Gastroesophageal sphincter (tissue), 4 donors: ENCODE measurements around the gene C2orf66. TPM values are rescaled to one million over a fixed set of nuclear protein-coding genes. Genes with fewer than 3 reads are reported as not detected.

Experiments
- ATAC-seq: fragments of 150-250 bp; one replicate; pipeline ENCODE4 v1.9.1; 2016; ENCODE audit warnings: mild to moderate bottlenecking, moderate library complexity
- H3K27ac ChIP-seq, 4 donors: fragments of 200-600 bp; sonication (generic) in 3 of 4; 1 replicate in 3 of 4; 2 replicates in 1 of 4; pipeline ENCODE4 v1.5.1; 2016 to 2019
- H3K27me3 ChIP-seq: fragments of 200-600 bp; sonication (generic); one replicate; pipeline ENCODE4 v1.5.1; 2019
- H3K36me3 ChIP-seq, 2 donors: fragments of 200-600 bp; sonication (generic); one replicate each; pipeline ENCODE4 v1.5.1; 2019; ENCODE audit warnings: control low read depth in 1 of 2
- H3K4me1 ChIP-seq, 3 donors: fragments of 200-600 bp; sonication (generic); 1 replicate in 2 of 3; 2 replicates in 1 of 3; pipeline ENCODE4 v1.5.1; 2016 to 2019; ENCODE audit warnings: control low read depth in 2 of 3
- H3K4me3 ChIP-seq, 2 donors: fragments of 200-600 bp; sonication (generic); one replicate each; pipeline ENCODE4 v1.5.1; 2019; ENCODE audit warnings: mild to moderate bottlenecking in 1 of 2, moderate library complexity in 1 of 2
- H3K9me3 ChIP-seq, 3 donors: fragments of 200-600 bp; sonication (generic); one replicate each; pipeline ENCODE4 v1.5.1; 2017 to 2019; ENCODE audit warnings: control low read depth in 2 of 3
- CTCF ChIP-seq, 4 experiments: fragments of 200-600 bp in 2 of 4; fragments of 450-650 bp in 2 of 4; sonication (generic) in 1 of 4; IDR thresholded peaks; one replicate each; pipeline ENCODE4 v1.5.1; 2017 to 2019; ENCODE audit warnings: antibody characterized with exemption in 4 of 4, mild to moderate bottlenecking in 2 of 4, moderate library complexity in 2 of 4
- EP300 ChIP-seq: sonication (generic); formaldehyde crosslinking; IDR thresholded peaks from one replicate; pipeline ENCODE4 v1.6.1; 2017; ENCODE audit warnings: antibody characterized with exemption, mild to moderate bottlenecking
- POLR2A ChIP-seq, 2 donors: fragments of 450-650 bp; IDR thresholded peaks; one replicate each; pipeline ENCODE4 v1.6.1; 2017; ENCODE audit warnings: antibody characterized with exemption in 2 of 2, mild to moderate bottlenecking in 2 of 2, moderate library complexity in 1 of 2
- POLR2AphosphoS5 ChIP-seq: sonication (generic); formaldehyde crosslinking; IDR thresholded peaks from one replicate; pipeline ENCODE4 v1.6.1; 2017; ENCODE audit warnings: antibody characterized with exemption
- WGBS, 2 donors: methylation state at CpG; one replicate each; pipeline ENCODE4 v1.1.5; 2018; ENCODE audit warnings: low coverage in 1 of 2; 5-methylcytosine and 5-hydroxymethylcytosine counted together
- total RNA-seq, 4 donors: library from RNA; depleted of rRNA; stranded (reverse); fragments of >200 nt; gene quantifications; one replicate each; pipeline ENCODE4 v1.1.0, GENCODE V29; 2016

Gene C2orf66
- total RNA-seq, 4 donors from 2014 or later = 0.13 TPM; not detected in 3

GRCh38 chr2:196846295-196846694 is 37.1 kb upstream of the C2orf66 start:
- Histone ChIP-seq H3K4me1 (no peaks in the 10 kb centered on the region), H3K27me3 (no peaks in the 10 kb centered on the region), H3K4me3 (no peak overlapping the region), H3K36me3 (peaks cover 0 to 41% of the 10 kb centered on the region in 2 donors), H3K9me3 (no peaks in the 10 kb centered on the region), H3K27ac (no peak overlapping the region)
- TF ChIP-seq EP300 = no peak
- no peak for TF ChIP-seq CTCF (IDR thresholded peaks at IDR 0.05)
- TF ChIP-seq POLR2A (IDR thresholded peaks at IDR 0.05) = no peak
- ATAC-seq = no peak

GRCh38 chr2:196845371-196845770 is 36.2 kb upstream of the C2orf66 start:
- no peak overlapping the region for H3K4me3 ChIP-seq
- no peak for ATAC-seq
- H3K36me3 ChIP-seq = peaks cover 0 to 50% of the 10 kb centered on the region in 2 donors
- 81 to 95% methylated on average over 2 to 3 of the region's 3 CpGs for WGBS, 2 donors
- H3K27me3 ChIP-seq = no peaks in the 10 kb centered on the region
- no peak overlapping the region for H3K27ac ChIP-seq
- TF ChIP-seq POLR2A (IDR thresholded peaks at IDR 0.05) = no peak
- TF ChIP-seq EP300 = no peak
- TF ChIP-seq POLR2AphosphoS5 = no peak
- no peak for TF ChIP-seq CTCF (IDR thresholded peaks at IDR 0.05)
- H3K9me3 ChIP-seq = no peaks in the 10 kb centered on the region
- no peaks in the 10 kb centered on the region for H3K4me1 ChIP-seq

GRCh38 chr2:196840171-196840570 is 31.0 kb upstream of the C2orf66 start:
- no peak for TF ChIP-seq EP300
- no peak for TF ChIP-seq POLR2A (IDR thresholded peaks at IDR 0.05)
- no peak for TF ChIP-seq CTCF (IDR thresholded peaks at IDR 0.05)
- no peak for TF ChIP-seq POLR2AphosphoS5
- no peak overlapping the region for H3K27ac ChIP-seq
- ATAC-seq = no peak
- H3K9me3 ChIP-seq = no peaks in the 10 kb centered on the region
- no peaks in the 10 kb centered on the region for H3K27me3 ChIP-seq
- peaks cover 0 to 6% (median 0%) of the 10 kb centered on the region in 3 donors for H3K4me1 ChIP-seq
- H3K36me3 ChIP-seq = peaks cover 0 to 57% of the 10 kb centered on the region in 2 donors
- WGBS, 2 donors = 85 to 94% methylated on average over 2 of the region's 2 CpGs
- no peak overlapping the region for H3K4me3 ChIP-seq

- H3K36me3 ChIP-seq = peaks cover 0 to 56% of the 10 kb centered on the region in 2 donors
- TF ChIP-seq CTCF (IDR thresholded peaks at IDR 0.05) = no peak
- no peak for TF ChIP-seq POLR2AphosphoS5
- no peak for TF ChIP-seq POLR2A (IDR thresholded peaks at IDR 0.05)
- no peak for TF ChIP-seq EP300
- peaks cover 0 to 6% (median 0%) of the 10 kb centered on the region in 3 donors for H3K4me1 ChIP-seq
- no peaks in the 10 kb centered on the region for H3K27me3 ChIP-seq
- 90 to 100% methylated on average over 2 of the region's 2 CpGs for WGBS, 2 donors
- ATAC-seq = no peak
- H3K4me3 ChIP-seq = no peak overlapping the region
- no peaks in the 10 kb centered on the region for H3K9me3 ChIP-seq
- H3K27ac ChIP-seq = no peak overlapping the region
These were observed 30.4 kb upstream of the C2orf66 start for GRCh38 chr2:196839574-196839973.

- no peaks in the 10 kb centered on the region for H3K9me3 ChIP-seq
- no peak for TF ChIP-seq EP300
- TF ChIP-seq POLR2AphosphoS5 = no peak
- no peak for TF ChIP-seq POLR2A (IDR thresholded peaks at IDR 0.05)
- TF ChIP-seq CTCF (IDR thresholded peaks at IDR 0.05) = no peak
- ATAC-seq = no peak
These were observed 27.3 kb upstream of the C2orf66 start for GRCh38 chr2:196836440-196836839.

More at GRCh38 chr2:196836440-196836839, 27.3 kb upstream of the C2orf66 start:
- Histone ChIP-seq H3K27ac (no peak overlapping the region), H3K4me3 (no peak overlapping the region), H3K27me3 (no peaks in the 10 kb centered on the region), H3K4me1 (peaks cover 0 to 6% (median 0%) of the 10 kb centered on the region in 3 donors), H3K36me3 (peaks cover 0 to 36% of the 10 kb centered on the region in 2 donors)
